PFSK-1 (cell line): Measurements from ENCODE around the gene RGS12.

Experiments used
- FOXP2 ChIP-seq: optimal IDR thresholded peaks from 2 replicates; pipeline ENCODE3; 2011; ENCODE audit warnings: borderline replicate concordance, control low read depth, inconsistent platforms; ENCODE audit not compliant: insufficient read depth; ENCODE audit errors: extremely low read length, extremely low read depth
- POLR2AphosphoS5 ChIP-seq: IDR thresholded peaks from 2 replicates; pipeline ENCODE4 v1.6.1; 2012; ENCODE audit warnings: low read depth, mild to moderate bottlenecking, control low read depth, low read length, moderate library complexity
- SIN3A ChIP-seq: IDR thresholded peaks from 2 replicates; pipeline ENCODE4 v1.6.1; 2012; ENCODE audit warnings: mild to moderate bottlenecking, low read length, moderate library complexity, borderline replicate concordance; ENCODE audit not compliant: insufficient read depth
- TAF1 ChIP-seq: IDR thresholded peaks from 2 replicates; pipeline ENCODE4 v1.6.1; 2012; ENCODE audit warnings: low read length, control low read depth, borderline replicate concordance; ENCODE audit not compliant: insufficient read depth
- TF ChIP-seq, protein P1 (sequence below), 2 experiments: IDR thresholded peaks; 2 replicates each; pipeline versions ENCODE4 v1.6.1 to v1.8.0; 2011 to 2012; ENCODE audit warnings: low read depth in 2 of 2, low read length in 2 of 2, control low read depth in 1 of 2, inconsistent platforms in 1 of 2, mild to moderate bottlenecking in 1 of 2, moderate library complexity in 1 of 2; ENCODE audit not compliant: insufficient read depth in 1 of 2

Gene RGS12

DNA sequence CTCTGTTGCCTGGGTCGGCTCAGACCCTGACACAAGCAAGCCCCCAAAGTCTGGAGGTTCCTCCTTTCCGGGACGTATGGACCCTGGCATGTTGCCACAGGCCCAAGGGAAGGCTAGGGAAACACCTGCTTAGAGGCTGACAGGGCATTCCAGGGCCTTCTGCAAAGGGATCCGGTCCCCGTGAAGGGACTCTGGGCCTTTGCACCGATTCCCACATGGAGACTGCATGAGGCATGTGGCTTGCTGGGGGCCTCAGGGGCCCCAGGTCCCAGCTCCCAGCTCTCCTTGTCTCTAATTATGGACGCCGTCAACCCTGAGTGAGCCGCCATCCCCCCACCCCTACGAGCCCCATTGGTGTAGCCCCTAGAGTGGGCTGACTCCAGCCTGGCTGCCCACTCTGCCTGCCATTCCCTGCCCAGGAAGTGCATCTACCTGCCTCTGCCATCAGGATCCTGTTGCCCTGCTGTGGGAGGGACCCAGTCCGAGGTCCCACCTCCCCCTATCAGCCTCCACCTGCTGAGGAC, 4.2 kb upstream of the RGS12 start:
- no peak for TF ChIP-seq SIN3A

DNA sequence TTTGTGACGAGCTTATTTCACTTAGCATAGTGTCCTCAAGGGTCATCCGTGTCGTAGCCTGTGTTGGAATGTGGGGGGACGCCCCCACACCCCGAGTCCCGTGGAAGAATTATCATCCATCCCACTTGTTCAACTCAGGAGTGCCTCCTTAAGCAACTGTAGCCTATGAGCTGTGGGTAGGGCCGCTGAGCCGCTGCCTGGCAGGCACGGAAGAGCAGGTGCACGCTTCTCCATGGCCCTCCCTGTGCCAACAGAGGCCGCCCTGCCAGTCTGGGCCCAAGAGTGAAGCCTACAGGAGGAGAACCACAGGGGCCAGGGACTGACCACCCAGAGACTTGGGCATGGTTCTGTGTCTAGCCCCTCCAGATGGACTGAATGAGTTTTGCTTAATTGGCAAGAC, 2.3 kb upstream of the RGS12 start:
- TF ChIP-seq TAF1 (no peak), FOXP2 (no peak), SIN3A (no peak)
- TF ChIP-seq, protein P1, sequence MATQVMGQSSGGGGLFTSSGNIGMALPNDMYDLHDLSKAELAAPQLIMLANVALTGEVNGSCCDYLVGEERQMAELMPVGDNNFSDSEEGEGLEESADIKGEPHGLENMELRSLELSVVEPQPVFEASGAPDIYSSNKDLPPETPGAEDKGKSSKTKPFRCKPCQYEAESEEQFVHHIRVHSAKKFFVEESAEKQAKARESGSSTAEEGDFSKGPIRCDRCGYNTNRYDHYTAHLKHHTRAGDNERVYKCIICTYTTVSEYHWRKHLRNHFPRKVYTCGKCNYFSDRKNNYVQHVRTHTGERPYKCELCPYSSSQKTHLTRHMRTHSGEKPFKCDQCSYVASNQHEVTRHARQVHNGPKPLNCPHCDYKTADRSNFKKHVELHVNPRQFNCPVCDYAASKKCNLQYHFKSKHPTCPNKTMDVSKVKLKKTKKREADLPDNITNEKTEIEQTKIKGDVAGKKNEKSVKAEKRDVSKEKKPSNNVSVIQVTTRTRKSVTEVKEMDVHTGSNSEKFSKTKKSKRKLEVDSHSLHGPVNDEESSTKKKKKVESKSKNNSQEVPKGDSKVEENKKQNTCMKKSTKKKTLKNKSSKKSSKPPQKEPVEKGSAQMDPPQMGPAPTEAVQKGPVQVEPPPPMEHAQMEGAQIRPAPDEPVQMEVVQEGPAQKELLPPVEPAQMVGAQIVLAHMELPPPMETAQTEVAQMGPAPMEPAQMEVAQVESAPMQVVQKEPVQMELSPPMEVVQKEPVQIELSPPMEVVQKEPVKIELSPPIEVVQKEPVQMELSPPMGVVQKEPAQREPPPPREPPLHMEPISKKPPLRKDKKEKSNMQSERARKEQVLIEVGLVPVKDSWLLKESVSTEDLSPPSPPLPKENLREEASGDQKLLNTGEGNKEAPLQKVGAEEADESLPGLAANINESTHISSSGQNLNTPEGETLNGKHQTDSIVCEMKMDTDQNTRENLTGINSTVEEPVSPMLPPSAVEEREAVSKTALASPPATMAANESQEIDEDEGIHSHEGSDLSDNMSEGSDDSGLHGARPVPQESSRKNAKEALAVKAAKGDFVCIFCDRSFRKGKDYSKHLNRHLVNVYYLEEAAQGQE (IDR thresholded peaks at IDR 0.05; ENCODE audit: insufficient read depth in 1 of 2, low read depth in 2 of 2, low read length in 2 of 2): no peak

DNA sequence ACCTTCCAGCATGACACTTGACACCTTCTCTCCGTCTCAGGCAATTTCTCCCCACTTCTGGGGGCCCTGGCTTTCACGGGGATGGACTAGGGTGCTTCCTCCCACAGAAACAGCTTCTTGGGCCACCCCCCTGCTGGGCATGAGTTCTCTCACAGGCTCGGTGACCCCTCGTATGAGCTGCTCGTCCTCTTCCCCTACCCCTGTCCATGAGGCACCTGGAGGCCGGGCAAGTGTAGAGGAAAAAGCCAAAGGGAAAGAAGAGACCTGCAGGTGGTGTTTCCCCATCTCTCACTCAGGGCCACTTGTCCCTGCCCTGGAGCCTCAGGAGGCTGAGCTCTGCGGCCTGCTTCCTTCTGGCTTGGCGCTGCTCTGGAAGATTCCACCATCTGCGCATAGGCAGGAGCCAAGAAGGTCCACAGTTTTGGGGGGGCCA, 1.9 kb upstream of the RGS12 start:
- TF ChIP-seq POLR2AphosphoS5 (no peak), SIN3A (no peak), FOXP2 (no peak), TAF1 (no peak)
- TF ChIP-seq, protein P1 (IDR thresholded peaks at IDR 0.05; ENCODE audit: insufficient read depth in 1 of 2, low read depth in 2 of 2, low read length in 2 of 2): no peak

DNA sequence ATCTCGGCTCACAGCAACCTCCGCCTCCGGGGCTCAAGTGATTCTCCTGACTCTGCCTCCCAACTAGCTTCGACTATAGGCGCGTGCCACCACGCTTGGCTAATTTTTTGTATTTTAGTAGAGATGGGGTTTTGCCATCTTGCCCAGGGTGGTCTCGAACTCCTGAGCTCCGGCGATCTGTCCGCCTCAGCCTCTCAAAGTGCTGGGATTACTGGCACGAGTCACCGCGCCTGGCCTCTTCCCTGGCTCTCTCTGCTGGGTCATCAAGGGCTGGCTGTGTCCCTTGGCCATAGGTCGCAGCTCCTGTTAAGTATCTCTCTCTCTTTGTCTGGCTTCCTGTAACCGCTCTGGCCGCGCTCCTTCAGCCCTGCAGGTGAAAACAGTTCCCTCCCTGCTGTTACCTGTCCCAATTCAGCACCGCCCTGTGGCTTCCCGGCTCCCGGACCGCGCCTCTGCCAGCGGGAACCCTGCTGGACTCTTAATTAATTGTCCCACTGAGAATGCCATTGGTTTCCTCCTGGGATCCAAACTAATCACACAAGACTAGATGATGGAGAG, 1.3 kb upstream of the RGS12 start:
- TF ChIP-seq SIN3A: no peak
- TF ChIP-seq FOXP2: no peak
- no peak for TF ChIP-seq TAF1
- TF ChIP-seq, protein P1 (IDR thresholded peaks at IDR 0.05; ENCODE audit: insufficient read depth in 1 of 2, low read depth in 2 of 2, low read length in 2 of 2): no peak
- no peak for TF ChIP-seq POLR2AphosphoS5

DNA sequence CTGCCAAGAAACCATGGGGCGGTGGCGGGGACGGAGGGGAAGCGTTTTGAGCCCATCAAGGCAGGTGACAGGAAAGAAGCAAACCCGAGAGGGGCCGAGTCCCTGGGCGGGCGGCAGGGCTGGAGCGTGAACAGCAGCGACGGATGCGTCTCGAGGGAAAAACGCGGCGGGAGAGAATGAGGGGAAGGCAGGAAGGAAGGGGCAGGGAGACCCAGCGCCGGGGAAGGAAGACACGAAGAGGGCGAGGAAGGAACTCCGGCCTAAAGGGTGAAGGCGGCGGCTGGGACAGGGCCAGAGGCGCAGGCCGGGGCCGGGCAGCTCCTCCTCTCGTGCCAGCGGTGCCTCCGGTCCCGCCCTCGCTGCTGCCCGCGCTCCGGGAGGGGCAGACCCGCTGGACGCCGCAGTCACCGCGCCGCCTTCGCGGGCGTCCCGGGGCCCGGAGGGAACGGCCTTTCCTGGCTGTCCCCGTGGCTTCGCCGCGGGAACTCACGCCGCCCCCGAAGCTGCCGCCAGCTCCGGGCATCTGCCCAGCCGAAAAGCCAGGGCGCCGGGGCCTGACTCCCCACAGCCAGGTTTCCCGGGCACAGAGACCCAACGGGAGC, 751 bp upstream of the RGS12 start:
- TF ChIP-seq FOXP2: no peak
- no peak for TF ChIP-seq TAF1
- no peak for TF ChIP-seq POLR2AphosphoS5
- TF ChIP-seq SIN3A: no peak
- TF ChIP-seq, protein P1 (IDR thresholded peaks at IDR 0.05; ENCODE audit: insufficient read depth in 1 of 2, low read depth in 2 of 2, low read length in 2 of 2): no peak
